ENCODE measurements around the gene JAK2. TPM values are rescaled to one million over a fixed set of nuclear protein-coding genes. Genes with fewer than 3 reads are reported as not detected.

The JAK2 gene
- total and polyA plus RNA-seq, 4 donors: 13.5 to 39.7 (median 21.4) TPM

DNA sequence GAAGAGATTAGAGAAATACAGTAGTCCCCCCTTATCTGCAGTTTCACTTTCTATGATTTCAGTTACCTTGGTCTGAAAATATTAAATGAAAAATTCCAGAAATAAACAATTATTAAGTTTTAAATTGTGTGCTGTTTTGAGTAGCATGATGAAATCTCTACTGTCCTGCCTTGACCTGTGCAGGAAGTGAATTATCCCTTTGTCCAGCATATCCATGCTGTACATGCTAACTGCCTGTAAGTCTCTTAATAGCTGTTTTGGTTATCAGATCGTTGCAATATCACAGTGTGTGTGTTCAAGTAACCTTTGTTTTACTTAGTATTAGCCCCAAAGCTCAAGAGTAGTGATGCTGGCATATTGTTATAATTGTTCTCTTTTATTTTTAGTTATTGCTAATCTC lies 11.2 kb upstream of the JAK2 start:
- no CpG with 5 or more reads among the region's 1 CpG for WGBS (ENCODE audit: insufficient coverage)
- no peaks in the 10 kb centered on the region for H3K36me3 ChIP-seq (ENCODE audit: control insufficient read depth, insufficient read depth, low read length)
- no peak overlapping the region for H3K4me3 ChIP-seq (ENCODE audit: low read depth, low read length)
- no peaks in the 10 kb centered on the region for H3K27me3 ChIP-seq (ENCODE audit: control insufficient read depth, insufficient read depth, low read length)
- no peaks in the 10 kb centered on the region for H3K4me1 ChIP-seq (ENCODE audit: control insufficient read depth, insufficient read depth, low read length)
- no peak for DNase-seq (ENCODE audit: low read depth in 4 of 6, low spot score in 6 of 6)
- H3K27ac ChIP-seq (ENCODE audit: low read depth, low read length): no peak overlapping the region
- no peaks in the 10 kb centered on the region for H3K9me3 ChIP-seq (ENCODE audit: control insufficient read depth, insufficient read depth, low read length)

DNA sequence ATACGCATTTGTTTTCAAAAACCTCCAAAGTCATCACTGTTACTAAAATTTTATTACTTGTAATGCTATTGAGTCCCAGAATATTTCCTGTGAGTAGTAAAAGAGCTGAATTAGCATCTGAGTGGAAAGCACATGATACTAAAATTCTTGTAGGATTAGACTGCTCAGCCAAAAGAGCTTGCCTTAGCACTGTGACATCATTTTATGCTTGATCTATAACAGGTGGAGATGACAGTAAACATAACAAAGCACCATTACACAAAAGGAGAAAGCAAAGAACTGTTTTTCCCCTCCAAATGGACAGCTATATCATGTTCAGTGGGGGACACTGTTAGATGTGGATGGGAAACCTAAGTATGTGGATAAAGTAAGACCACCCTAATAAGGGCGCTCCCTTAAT lies 5.8 kb upstream of the JAK2 start:
- WGBS (ENCODE audit: insufficient coverage): no CpG with 5 or more reads among the region's 2 CpGs
- Histone ChIP-seq H3K27me3 (ENCODE audit: control insufficient read depth, insufficient read depth, low read length) (no peaks in the 10 kb centered on the region), H3K27ac (ENCODE audit: low read depth, low read length) (no peak overlapping the region), H3K9me3 (ENCODE audit: control insufficient read depth, insufficient read depth, low read length) (no peaks in the 10 kb centered on the region), H3K36me3 (ENCODE audit: control insufficient read depth, insufficient read depth, low read length) (no peaks in the 10 kb centered on the region), H3K4me3 (ENCODE audit: low read depth, low read length) (no peak overlapping the region), H3K4me1 (ENCODE audit: control insufficient read depth, insufficient read depth, low read length) (peaks cover 3% of the 10 kb centered on the region)
- no peak for DNase-seq (ENCODE audit: low read depth in 4 of 6, low spot score in 6 of 6)

DNA sequence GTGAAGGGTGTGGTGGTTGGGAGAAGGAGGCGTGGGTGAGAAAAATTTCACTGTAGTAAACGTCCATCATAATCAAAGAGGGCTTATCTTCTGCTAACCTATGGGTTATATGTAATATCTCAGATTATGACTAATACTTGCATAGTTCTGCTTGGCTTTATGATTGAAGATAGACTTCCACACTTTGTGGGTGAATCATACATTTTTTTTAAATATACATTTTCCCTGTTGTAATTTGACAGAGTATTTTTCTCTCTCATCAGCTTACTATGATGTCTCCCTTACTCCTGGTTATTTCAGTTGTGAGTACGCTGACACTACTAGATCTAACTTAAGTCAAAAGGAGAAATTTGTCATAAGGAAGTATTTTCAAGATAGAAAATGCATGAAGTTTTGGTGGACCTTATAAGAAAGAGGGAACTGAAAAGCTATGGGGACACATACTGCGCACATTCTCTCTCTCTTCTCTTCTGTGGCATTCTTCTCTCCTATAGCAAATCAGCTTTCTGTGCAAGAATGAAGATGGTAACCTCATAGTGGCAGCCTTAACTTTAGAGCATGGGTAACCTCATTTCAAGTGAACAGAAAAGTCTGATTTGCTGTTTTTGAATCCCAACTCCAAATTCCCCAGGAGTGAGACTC lies 4.9 kb upstream of the JAK2 start:
- WGBS (ENCODE audit: insufficient coverage): no CpG with 5 or more reads among the region's 4 CpGs
- H3K4me1 ChIP-seq (ENCODE audit: control insufficient read depth, insufficient read depth, low read length): peaks cover 7% of the 10 kb centered on the region
- no peak overlapping the region for H3K27ac ChIP-seq (ENCODE audit: low read depth, low read length)
- no peak for DNase-seq (ENCODE audit: low read depth in 4 of 6, low spot score in 6 of 6)
- H3K4me3 ChIP-seq (ENCODE audit: low read depth, low read length): no peak overlapping the region
- no peaks in the 10 kb centered on the region for H3K27me3 ChIP-seq (ENCODE audit: control insufficient read depth, insufficient read depth, low read length)
- no peaks in the 10 kb centered on the region for H3K9me3 ChIP-seq (ENCODE audit: control insufficient read depth, insufficient read depth, low read length)
- H3K36me3 ChIP-seq (ENCODE audit: control insufficient read depth, insufficient read depth, low read length): no peaks in the 10 kb centered on the region

DNA sequence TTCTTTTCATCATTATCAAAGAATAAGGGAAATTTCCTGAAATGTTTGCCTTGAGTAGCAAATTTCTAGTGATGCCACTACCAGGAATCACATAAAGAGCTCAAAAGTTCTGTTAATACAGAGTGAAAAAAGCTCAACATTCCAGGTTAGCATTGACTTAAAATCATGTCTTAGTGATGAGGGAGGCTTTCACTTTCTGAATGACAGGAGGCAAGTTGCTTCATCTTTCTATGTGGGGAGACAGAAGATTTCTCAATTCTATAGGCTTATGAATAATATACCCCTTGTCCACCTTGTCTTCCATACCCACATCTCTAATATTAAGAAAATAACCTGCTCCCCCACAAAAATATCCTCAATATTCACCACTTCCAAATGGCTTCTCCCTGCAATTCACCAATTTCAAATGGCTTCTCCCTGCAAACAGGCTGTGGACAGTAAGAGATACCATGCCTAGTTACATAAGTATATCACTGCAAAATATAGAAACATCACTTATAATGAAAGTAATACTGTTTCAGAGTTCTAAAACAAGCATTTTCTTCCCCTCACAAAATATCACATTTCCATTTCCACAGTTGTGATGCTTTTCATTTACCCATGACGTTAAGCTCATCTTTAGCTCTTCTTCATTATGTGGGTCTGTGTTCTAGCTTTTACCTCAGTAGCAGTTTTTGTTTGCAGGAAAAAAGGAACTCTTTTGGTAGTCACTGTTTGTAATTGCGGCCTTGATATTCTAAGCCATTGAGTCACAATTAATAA lies 2.2 kb upstream of the JAK2 start:
- Histone ChIP-seq H3K9me3 (ENCODE audit: control insufficient read depth, insufficient read depth, low read length) (no peaks in the 10 kb centered on the region), H3K27ac (ENCODE audit: low read depth, low read length) (no peak overlapping the region), H3K4me1 (ENCODE audit: control insufficient read depth, insufficient read depth, low read length) (peaks cover 7% of the 10 kb centered on the region), H3K36me3 (ENCODE audit: control insufficient read depth, insufficient read depth, low read length) (no peaks in the 10 kb centered on the region), H3K4me3 (ENCODE audit: low read depth, low read length) (no peak overlapping the region), H3K27me3 (ENCODE audit: control insufficient read depth, insufficient read depth, low read length) (no peaks in the 10 kb centered on the region)
- DNase-seq (ENCODE audit: low read depth in 4 of 6, low spot score in 6 of 6): no peak
- WGBS (ENCODE audit: insufficient coverage): no CpG with 5 or more reads among the region's 2 CpGs

DNA sequence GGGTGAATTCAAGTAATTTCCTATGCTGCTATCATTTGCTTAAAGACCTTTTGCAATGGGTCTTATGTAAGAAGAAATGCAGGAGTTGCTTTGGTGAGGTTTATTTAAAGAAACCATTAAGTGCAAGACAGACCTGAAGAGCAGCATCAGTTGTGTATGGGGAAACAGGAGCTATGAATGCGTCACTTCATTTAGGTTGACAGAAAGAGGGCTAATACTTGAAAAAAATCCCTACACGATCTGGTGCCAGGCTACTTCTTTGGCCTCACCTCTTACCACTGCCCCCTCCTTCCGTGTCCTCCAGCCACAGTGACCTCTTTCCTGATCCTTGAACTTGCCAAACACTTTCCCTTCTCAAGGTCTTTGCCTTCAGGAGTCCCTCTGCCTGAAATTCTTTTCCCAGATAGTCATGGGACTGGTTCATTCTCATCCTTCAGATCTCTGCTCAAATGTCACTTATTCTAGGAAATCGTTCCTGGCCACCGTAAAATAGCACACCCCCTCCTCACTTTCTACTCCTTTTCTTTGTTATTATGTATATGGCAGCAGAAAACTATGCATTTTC lies 1.4 kb upstream of the JAK2 start:
- H3K36me3 ChIP-seq (ENCODE audit: control insufficient read depth, insufficient read depth, low read length): no peaks in the 10 kb centered on the region
- no peaks in the 10 kb centered on the region for H3K9me3 ChIP-seq (ENCODE audit: control insufficient read depth, insufficient read depth, low read length)
- no peak for DNase-seq (ENCODE audit: low read depth in 4 of 6, low spot score in 6 of 6)
- WGBS (ENCODE audit: insufficient coverage): 77% methylated on average over 3 of the region's 5 CpGs
- H3K4me1 ChIP-seq (ENCODE audit: control insufficient read depth, insufficient read depth, low read length): peaks cover 7% of the 10 kb centered on the region
- no peaks in the 10 kb centered on the region for H3K27me3 ChIP-seq (ENCODE audit: control insufficient read depth, insufficient read depth, low read length)
- peak overlapping the region; percentile 83 for H3K4me3 ChIP-seq (ENCODE audit: low read depth, low read length)
- H3K27ac ChIP-seq (ENCODE audit: low read depth, low read length): peak overlapping the region; percentile 98

DNA sequence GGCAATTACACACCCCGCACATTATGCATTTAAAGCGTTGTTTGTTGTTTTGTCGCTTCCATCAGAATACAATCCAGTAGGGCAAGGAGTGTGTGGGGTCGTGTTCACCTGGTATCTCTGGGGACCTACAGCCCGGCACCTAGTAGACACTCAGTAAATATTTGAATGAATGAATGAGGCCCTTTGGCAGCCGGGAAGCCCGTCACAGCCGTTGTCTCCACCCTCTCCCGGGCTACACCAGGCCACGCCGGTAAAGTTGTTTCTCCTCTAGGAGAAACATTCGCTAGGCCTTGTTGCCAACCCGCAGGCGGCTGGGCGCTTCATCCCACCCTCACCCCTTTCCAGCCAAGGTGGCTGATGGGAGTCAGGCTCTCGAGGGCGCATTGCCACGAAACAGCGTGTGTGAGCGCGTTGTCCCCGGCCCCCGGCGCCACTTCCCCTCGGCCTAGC lies 876 bp upstream of the JAK2 start:
- H3K27me3 ChIP-seq (ENCODE audit: control insufficient read depth, insufficient read depth, low read length): no peaks in the 10 kb centered on the region
- H3K4me1 ChIP-seq (ENCODE audit: control insufficient read depth, insufficient read depth, low read length): peaks cover 7% of the 10 kb centered on the region
- peak in 2 of 6 donors; percentile 48 to 78 for DNase-seq (ENCODE audit: low read depth in 4 of 6, low spot score in 6 of 6)
- H3K4me3 ChIP-seq (ENCODE audit: low read depth, low read length): peak overlapping the region; percentile 83
- no peaks in the 10 kb centered on the region for H3K9me3 ChIP-seq (ENCODE audit: control insufficient read depth, insufficient read depth, low read length)
- 4% methylated on average over 23 of the region's 25 CpGs for WGBS (ENCODE audit: insufficient coverage)
- peak overlapping the region; percentile 98 for H3K27ac ChIP-seq (ENCODE audit: low read depth, low read length)
- H3K36me3 ChIP-seq (ENCODE audit: control insufficient read depth, insufficient read depth, low read length): no peaks in the 10 kb centered on the region

DNA sequence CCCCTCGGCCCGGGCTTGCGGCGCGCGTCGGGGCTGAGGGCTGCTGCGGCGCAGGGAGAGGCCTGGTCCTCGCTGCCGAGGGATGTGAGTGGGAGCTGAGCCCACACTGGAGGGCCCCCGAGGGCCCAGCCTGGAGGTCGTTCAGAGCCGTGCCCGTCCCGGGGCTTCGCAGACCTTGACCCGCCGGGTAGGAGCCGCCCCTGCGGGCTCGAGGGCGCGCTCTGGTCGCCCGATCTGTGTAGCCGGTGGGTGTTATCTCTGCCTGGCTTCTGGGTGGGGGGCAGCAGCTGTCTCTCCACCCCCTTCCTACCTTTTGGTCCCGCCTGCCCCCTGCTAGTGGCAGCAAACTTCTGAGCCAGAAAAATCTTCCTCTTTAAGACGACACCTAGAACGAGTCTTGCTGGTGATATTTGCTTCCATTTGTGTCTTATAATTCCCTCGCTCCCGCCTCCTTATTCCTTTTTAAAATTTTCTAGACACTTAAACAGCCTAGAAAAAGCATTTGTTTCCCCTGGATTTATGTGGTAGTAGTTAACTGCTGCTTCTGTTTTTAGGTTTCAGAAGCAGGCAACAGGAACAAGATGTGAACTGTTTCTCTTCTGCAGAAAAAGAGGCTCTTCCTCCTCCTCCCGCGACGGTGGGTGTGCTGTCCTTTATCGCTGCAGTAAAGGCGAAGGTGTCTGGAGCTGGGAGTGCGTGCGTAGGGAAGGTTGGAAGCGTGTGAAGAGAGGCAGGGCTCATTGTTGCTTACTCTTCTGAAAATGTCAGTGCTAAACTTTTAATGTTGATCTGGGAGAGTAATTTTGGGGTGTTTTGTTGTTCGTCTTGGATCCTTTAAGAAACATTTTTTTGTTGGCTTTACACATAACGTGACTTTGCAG lies 554 bp downstream of the JAK2 start:
- H3K36me3 ChIP-seq (ENCODE audit: control insufficient read depth, insufficient read depth, low read length): no peaks in the 10 kb centered on the region
- peak overlapping the region; percentile 83 for H3K4me3 ChIP-seq (ENCODE audit: low read depth, low read length)
- DNase-seq (ENCODE audit: low read depth in 4 of 6, low spot score in 6 of 6): peak in 4 of 6 donors; percentile 41 to 87 (median 60)
- peak overlapping the region; percentile 98 for H3K27ac ChIP-seq (ENCODE audit: low read depth, low read length)
- no peaks in the 10 kb centered on the region for H3K27me3 ChIP-seq (ENCODE audit: control insufficient read depth, insufficient read depth, low read length)
- H3K4me1 ChIP-seq (ENCODE audit: control insufficient read depth, insufficient read depth, low read length): peaks cover 7% of the 10 kb centered on the region
- WGBS (ENCODE audit: insufficient coverage): under 1% methylated on average over 28 of the region's 42 CpGs
- H3K9me3 ChIP-seq (ENCODE audit: control insufficient read depth, insufficient read depth, low read length): no peaks in the 10 kb centered on the region

DNA sequence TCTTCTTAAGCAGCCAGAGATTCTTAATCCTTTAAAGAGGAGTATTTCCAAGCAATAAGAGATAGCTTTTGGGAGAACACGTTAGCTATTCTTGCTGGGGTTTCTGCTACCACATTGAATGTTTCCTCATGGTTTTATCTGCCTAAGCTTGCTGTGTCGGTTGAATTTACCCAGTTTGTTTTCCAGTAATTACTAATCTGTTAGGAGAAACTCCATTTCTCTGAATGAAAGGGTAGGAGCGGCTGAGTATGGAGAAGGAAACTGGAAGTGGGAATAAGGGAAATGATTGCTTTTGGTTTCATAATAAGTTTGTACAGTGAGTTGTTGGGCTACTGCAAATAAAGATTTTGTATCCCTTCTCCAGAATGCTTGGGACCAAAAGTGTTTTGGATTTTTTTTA lies 1.2 kb downstream of the JAK2 start:
- Histone ChIP-seq H3K4me3 (ENCODE audit: low read depth, low read length) (peak overlapping the region; percentile 83), H3K9me3 (ENCODE audit: control insufficient read depth, insufficient read depth, low read length) (no peaks in the 10 kb centered on the region), H3K36me3 (ENCODE audit: control insufficient read depth, insufficient read depth, low read length) (no peaks in the 10 kb centered on the region), H3K4me1 (ENCODE audit: control insufficient read depth, insufficient read depth, low read length) (peaks cover 7% of the 10 kb centered on the region), H3K27ac (ENCODE audit: low read depth, low read length) (peak overlapping the region; percentile 98), H3K27me3 (ENCODE audit: control insufficient read depth, insufficient read depth, low read length) (no peaks in the 10 kb centered on the region)
- peak in 1 of 6 donors; percentile 37 for DNase-seq (ENCODE audit: low read depth in 4 of 6, low spot score in 6 of 6)
- 60% methylated on average over 1 of the region's 3 CpGs for WGBS (ENCODE audit: insufficient coverage)

DNA sequence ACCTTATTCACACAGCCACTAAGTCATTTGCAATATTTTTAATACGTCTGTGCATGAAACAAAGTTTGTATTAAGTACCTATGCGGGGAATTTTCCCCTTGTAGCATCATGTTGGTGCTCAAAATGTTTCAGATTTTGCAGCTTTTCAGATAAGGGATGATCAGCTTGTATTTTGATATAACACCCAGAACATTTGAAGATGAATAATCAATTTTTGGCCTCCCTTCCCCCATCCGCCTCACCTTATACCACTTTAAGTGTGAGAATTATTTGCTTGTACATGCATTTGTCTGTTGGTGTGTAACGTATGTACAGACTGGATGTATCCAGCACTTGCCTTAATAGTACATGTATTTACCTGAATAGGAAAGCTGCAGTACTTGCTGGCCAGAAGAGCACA lies 1.7 kb downstream of the JAK2 start:
- no peak for DNase-seq (ENCODE audit: low read depth in 4 of 6, low spot score in 6 of 6)
- H3K27ac ChIP-seq (ENCODE audit: low read depth, low read length): no peak overlapping the region
- no peaks in the 10 kb centered on the region for H3K27me3 ChIP-seq (ENCODE audit: control insufficient read depth, insufficient read depth, low read length)
- peak overlapping the region; percentile 83 for H3K4me3 ChIP-seq (ENCODE audit: low read depth, low read length)
- H3K4me1 ChIP-seq (ENCODE audit: control insufficient read depth, insufficient read depth, low read length): peaks cover 7% of the 10 kb centered on the region
- no peaks in the 10 kb centered on the region for H3K36me3 ChIP-seq (ENCODE audit: control insufficient read depth, insufficient read depth, low read length)
- no peaks in the 10 kb centered on the region for H3K9me3 ChIP-seq (ENCODE audit: control insufficient read depth, insufficient read depth, low read length)
- WGBS (ENCODE audit: insufficient coverage): no CpG with 5 or more reads among the region's 4 CpGs
